ENCODE results near the gene DNAJA4. TPM values are rescaled to one million over a fixed set of nuclear protein-coding genes. Genes with fewer than 3 reads are reported as not detected.

DNAJA4 gene
- total RNA-seq, 6 experiments from 2014 or later, result 0.14 to 0.38 (median 0.17) TPM; not detected in 1

DNA sequence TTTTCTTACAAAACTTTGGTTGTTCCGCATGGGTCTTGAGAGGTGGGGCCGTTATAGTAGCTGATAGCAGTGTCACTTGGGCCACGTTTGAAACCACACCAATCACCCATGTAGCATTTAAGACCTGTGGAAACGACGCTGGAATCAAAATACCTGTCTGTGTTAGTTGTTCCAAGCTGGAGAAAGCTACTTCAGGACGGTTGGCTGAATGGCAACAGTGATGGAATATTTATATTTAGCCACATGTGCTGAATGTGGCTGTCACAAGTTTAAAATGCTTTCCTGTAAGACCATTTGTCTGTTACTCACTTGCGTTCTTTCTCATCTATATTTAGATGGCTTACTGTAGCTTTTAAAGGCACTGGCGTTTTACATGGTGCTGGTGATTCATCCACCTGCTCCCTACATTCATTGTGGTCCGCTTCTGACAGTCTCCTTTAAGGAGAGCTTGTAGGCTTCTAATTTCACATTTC lies 1.4 kb downstream of the DNAJA4 start:
- 0 out of 2 replicates have a peak overlapping the region, but pooled peaks have one; percentile 3 for H3K4me3 Mint-ChIP-seq
- DNase-seq, result peak; percentile 87
- H3K27me3 Mint-ChIP-seq (ENCODE audit: insufficient read depth), result peaks cover 24% of the 10 kb centered on the region
- H3K4me1 Mint-ChIP-seq (ENCODE audit: low read depth), result peaks cover 11% of the 10 kb centered on the region
- H3K9me3 Mint-ChIP-seq, result no peaks in the 10 kb centered on the region
- TF ChIP-seq, protein P1, sequence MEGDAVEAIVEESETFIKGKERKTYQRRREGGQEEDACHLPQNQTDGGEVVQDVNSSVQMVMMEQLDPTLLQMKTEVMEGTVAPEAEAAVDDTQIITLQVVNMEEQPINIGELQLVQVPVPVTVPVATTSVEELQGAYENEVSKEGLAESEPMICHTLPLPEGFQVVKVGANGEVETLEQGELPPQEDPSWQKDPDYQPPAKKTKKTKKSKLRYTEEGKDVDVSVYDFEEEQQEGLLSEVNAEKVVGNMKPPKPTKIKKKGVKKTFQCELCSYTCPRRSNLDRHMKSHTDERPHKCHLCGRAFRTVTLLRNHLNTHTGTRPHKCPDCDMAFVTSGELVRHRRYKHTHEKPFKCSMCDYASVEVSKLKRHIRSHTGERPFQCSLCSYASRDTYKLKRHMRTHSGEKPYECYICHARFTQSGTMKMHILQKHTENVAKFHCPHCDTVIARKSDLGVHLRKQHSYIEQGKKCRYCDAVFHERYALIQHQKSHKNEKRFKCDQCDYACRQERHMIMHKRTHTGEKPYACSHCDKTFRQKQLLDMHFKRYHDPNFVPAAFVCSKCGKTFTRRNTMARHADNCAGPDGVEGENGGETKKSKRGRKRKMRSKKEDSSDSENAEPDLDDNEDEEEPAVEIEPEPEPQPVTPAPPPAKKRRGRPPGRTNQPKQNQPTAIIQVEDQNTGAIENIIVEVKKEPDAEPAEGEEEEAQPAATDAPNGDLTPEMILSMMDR (IDR thresholded peaks at IDR 0.05), result no peak
- no peaks in the 10 kb centered on the region for H3K36me3 Mint-ChIP-seq (ENCODE audit: low read depth)
- no peak overlapping the region for H3K27ac Mint-ChIP-seq

- TF ChIP-seq, protein P1 (IDR thresholded peaks at IDR 0.05), result no peak
- Mint-ChIP-seq H3K4me3 (no peak overlapping the region), H3K4me1 (ENCODE audit: low read depth) (peaks cover 11% of the 10 kb centered on the region), H3K27me3 (ENCODE audit: insufficient read depth) (peaks cover 25% of the 10 kb centered on the region), H3K36me3 (ENCODE audit: low read depth) (no peaks in the 10 kb centered on the region), H3K9me3 (no peaks in the 10 kb centered on the region), H3K27ac (no peak overlapping the region)
- no peak for DNase-seq
Observed at GRCh38 chr15:78266229-78266628, 1.9 kb downstream of the DNAJA4 start.

DNA sequence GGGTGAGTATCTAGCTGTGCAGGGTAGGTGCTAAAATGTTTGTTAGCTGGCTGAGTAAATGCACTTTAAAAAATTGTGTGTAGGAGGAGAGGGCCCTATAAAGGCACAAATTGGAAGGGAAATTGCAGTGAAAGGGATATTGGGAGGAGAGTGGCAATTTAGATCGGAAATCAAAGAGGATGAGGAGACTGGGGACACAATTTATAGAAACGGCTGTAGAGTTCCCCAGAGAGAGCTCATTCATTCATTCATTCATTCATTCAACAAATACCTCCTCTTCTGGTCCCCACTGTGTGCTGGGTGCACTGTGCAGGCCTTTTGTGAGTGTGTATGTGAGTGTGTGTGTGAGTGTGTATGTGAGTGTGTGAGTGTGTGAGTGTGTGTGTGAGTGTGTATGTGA lies 2.4 kb downstream of the DNAJA4 start:
- no peak overlapping the region for H3K4me3 Mint-ChIP-seq
- peaks cover 11% of the 10 kb centered on the region for H3K4me1 Mint-ChIP-seq (ENCODE audit: low read depth)
- H3K27me3 Mint-ChIP-seq (ENCODE audit: insufficient read depth), result peaks cover 29% of the 10 kb centered on the region
- no peaks in the 10 kb centered on the region for H3K9me3 Mint-ChIP-seq
- H3K27ac Mint-ChIP-seq, result no peak overlapping the region
- TF ChIP-seq, protein P1 (IDR thresholded peaks at IDR 0.05), result no peak
- no peak for DNase-seq
- no peaks in the 10 kb centered on the region for H3K36me3 Mint-ChIP-seq (ENCODE audit: low read depth)

GRCh38 chr15:78272316-78272715 lies 8.0 kb downstream of the DNAJA4 start:
- TF ChIP-seq, protein P1 (IDR thresholded peaks at IDR 0.05), result no peak
- H3K4me3 Mint-ChIP-seq, result no peak overlapping the region
- H3K4me1 Mint-ChIP-seq (ENCODE audit: low read depth), result no peaks in the 10 kb centered on the region
- no peaks in the 10 kb centered on the region for H3K9me3 Mint-ChIP-seq
- H3K27me3 Mint-ChIP-seq (ENCODE audit: insufficient read depth), result peaks cover 8% of the 10 kb centered on the region
- H3K27ac Mint-ChIP-seq, result no peak overlapping the region
- DNase-seq, result no peak
- no peaks in the 10 kb centered on the region for H3K36me3 Mint-ChIP-seq (ENCODE audit: low read depth)

DNA sequence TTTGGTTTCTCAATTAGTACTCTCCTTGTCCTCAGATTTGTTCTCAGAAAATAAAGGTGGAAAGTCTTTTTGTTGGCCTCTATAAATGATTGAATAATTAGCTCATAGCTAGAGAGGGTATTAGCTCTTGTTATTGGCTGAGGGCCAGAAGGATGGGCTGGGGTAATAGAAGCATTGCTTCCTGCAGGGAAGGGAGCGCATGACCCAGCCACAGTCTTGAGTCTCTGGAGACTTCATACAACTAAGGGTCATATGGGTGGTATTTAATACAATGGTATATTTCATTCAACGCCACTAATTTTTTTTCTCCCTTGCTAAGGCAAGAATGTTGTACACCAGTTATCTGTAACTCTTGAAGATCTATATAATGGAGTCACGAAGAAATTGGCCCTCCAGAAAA lies 8.4 kb downstream of the DNAJA4 start:
- Mint-ChIP-seq H3K27me3 (ENCODE audit: insufficient read depth) (peaks cover 8% of the 10 kb centered on the region), H3K9me3 (no peaks in the 10 kb centered on the region), H3K4me3 (no peak overlapping the region), H3K36me3 (ENCODE audit: low read depth) (no peaks in the 10 kb centered on the region), H3K4me1 (ENCODE audit: low read depth) (no peaks in the 10 kb centered on the region), H3K27ac (no peak overlapping the region)
- DNase-seq, result no peak
- TF ChIP-seq, protein P1 (IDR thresholded peaks at IDR 0.05), result no peak

GRCh38 chr15:78274994-78275393 lies 10.6 kb downstream of the DNAJA4 start:
- peaks cover 2% of the 10 kb centered on the region for H3K4me1 Mint-ChIP-seq (ENCODE audit: low read depth)
- no peaks in the 10 kb centered on the region for H3K9me3 Mint-ChIP-seq
- H3K27ac Mint-ChIP-seq, result no peak overlapping the region
- H3K36me3 Mint-ChIP-seq (ENCODE audit: low read depth), result no peaks in the 10 kb centered on the region
- no peak for DNase-seq
- H3K27me3 Mint-ChIP-seq (ENCODE audit: insufficient read depth), result peaks cover 5% of the 10 kb centered on the region
- TF ChIP-seq, protein P1 (IDR thresholded peaks at IDR 0.05), result no peak
- no peak overlapping the region for H3K4me3 Mint-ChIP-seq
